GM12892 (cell line): ENCODE measurements around the gene DNAJC5. TPM values are rescaled to one million over a fixed set of nuclear protein-coding genes. Genes with fewer than 3 reads are reported as not detected.
A peak's percentile ranks its signal among the peaks of the same experiment; 100 is the strongest.
"Not testable (repeated sequence)": the region's sequence is repeated elsewhere in the genome, so short reads cannot be mapped to it uniquely, and the experiment has no call there.

Source experiments
- DNase-seq: peaks from one replicate; pipeline ENCODE4 v3.0.0; 2011; ENCODE audit not compliant: insufficient read length
- FAIRE-seq: peaks from 2 replicates; lab custom pipeline; 2011; peaks lifted over from hg19 to GRCh38; lab: Jason Lieb, UNC
- POLR2A ChIP-seq: IDR thresholded peaks from 2 replicates; pipeline ENCODE4 v1.6.1; 2011; ENCODE audit warnings: low read depth, low read length, control low read depth
- POLR2AphosphoS5 ChIP-seq: IDR thresholded peaks from 2 replicates; pipeline ENCODE4 v1.6.1; 2011; ENCODE audit warnings: low read depth, low read length, control low read depth
- TAF1 ChIP-seq: IDR thresholded peaks from 2 replicates; pipeline ENCODE4 v1.6.1; 2011; ENCODE audit warnings: low read depth, mild to moderate bottlenecking, control low read depth, low read length, borderline replicate concordance
- polyA plus RNA-seq: library from polyadenylated mRNA; unstranded; fragments of >200 nt; gene quantifications from one replicate; pipeline ENCODE4 v1.2.1, GENCODE V29; 2012; ENCODE audit warnings: missing spikeins, inconsistent platforms; ENCODE audit not compliant: missing spikeins

Gene DNAJC5, protein sequence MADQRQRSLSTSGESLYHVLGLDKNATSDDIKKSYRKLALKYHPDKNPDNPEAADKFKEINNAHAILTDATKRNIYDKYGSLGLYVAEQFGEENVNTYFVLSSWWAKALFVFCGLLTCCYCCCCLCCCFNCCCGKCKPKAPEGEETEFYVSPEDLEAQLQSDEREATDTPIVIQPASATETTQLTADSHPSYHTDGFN
- polyA plus RNA-seq: 13.7 TPM

DNA sequence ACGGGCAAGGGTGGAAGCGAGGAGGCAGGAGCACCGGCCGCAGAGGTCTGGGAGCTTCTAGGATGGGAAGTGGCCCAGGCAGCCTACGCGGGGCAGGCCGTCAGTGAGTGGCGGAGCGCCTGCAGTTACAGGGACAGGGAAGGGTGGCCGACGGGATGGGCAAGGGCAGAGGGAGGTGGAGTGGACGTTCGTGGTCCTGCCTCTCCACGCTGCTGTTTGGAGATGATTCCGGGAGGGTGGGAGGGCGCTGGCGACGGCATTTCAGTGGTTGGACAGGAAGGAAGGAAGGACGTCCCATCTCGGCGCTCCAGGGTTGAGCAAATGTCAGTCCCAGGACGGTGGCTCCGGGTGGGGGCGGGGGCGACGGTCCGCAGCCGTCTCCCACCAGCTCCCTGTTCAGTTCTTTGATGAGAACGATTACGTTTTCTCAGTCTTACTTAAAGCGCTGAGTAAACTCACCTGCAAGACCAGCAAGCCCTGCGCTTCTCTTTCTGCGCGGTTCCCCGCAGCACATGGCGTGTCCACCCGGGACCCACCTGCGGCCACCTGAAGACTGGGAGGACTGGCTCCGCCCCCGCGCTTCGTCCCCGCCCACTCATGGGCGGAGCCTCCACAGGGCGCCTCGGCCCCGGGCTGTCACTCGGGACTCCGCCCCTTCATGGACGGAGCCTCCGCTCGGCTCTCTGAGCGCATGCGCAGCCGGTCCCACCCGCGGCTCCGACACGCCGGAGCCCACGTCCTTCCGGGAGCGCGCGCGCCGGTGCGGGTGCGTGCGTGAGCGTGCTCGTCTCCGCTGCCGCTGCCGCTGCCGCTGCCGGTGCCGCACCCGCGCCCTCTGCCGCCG lies at the start of gene DNAJC5:
DNAJC5 (plus strand) TSS at position 769 of the 844 bp plus-strand sequence. CDS start 33,220 bp downstream, outside the sequence.
- DNase-seq: peak; percentile 100
- TF ChIP-seq POLR2A (no peak), POLR2AphosphoS5 (no peak), TAF1 (no peak)
- FAIRE-seq: peak; percentile 89

DNA sequence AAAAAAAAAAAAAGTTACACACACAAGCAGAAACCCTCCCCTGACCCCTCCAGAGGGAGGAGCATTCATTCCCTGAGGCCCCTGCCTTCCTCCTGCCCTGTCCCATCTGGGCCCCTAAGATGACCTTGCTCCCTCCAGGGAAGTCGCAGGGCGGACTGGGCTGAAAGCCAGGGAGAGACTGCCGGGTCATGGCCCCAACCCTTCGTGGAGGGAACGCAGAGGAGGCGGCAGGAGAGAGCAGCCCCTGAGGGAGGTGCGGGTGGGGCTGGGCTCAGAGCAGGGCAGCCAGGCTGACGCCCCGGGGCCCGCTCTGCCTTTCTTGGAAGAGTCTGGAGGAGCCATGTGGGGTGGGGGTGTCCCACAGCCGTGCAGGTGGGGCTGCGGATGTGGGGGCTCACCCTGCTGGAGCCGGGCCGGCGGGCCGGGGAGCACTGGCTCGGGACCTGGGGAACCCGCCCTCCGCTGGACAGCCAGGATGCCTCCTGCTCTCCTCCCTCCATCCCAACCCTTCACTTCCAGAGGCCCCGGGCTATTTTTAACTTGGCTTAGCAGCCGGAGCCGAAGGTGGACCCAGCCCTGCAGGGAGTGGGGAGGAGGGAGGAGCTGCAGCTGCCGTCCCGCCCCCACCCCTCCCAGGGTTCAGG lies 48.7 kb upstream of the DNAJC5 start:
- no peak for FAIRE-seq
- DNase-seq: no peak
- TF ChIP-seq POLR2AphosphoS5: no peak
- TF ChIP-seq POLR2A: no peak
- TF ChIP-seq TAF1: no peak

DNA sequence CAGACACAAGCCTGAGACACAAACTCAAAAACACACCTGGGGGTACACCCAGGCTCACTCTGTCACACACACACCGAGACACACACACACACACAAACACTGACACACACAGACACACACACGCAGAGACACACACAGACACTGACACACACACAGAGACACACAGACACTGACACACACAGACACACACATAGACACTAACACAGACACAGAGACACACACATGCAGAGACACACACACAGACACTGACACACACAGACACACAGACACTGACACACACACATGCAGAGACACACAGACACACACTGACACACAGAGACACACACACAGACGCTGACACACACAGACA lies 48.1 kb upstream of the DNAJC5 start:
- no peak for FAIRE-seq
- no peak for DNase-seq
- no peak for TF ChIP-seq POLR2A
- no peak for TF ChIP-seq TAF1
- no peak for TF ChIP-seq POLR2AphosphoS5

DNA sequence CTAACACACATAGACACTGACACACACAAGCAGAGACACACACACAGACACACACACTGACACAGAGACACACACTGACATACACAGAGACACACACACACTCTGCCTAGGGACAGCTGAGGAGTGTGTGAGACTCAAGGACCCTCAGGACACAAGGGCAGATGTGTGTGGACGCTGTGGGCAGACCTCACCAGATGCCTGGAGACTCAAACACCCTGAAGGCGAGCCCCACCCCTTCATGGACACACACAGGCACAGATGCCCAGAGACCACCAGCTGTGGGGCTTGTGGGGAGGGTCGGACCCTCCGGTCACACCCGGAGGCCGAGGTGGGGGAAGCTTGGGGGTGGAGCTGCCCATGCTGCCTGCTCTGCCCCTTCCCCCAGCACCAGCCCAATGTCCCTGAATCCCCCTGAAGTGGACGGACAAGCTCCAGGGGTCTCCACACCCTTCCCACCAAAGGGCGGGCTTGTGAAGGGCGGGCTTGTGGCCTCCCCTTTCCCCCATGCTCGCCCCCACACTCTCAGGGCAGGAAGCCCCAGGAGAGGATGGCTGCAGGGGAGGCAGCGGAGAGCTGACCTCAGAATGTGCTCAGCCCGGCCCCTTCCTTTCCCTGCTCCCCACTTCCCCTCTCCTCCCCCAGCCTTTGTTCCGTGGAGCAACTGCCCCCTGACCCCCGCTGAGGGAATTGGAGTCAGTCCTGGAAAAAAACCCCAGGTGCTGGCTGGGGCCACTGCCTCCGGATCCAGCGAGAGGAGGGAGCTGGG lies 47.5 kb upstream of the DNAJC5 start:
- DNase-seq (no peak), FAIRE-seq (no peak)
- TF ChIP-seq POLR2A (no peak), POLR2AphosphoS5 (no peak), TAF1 (no peak)

DNA sequence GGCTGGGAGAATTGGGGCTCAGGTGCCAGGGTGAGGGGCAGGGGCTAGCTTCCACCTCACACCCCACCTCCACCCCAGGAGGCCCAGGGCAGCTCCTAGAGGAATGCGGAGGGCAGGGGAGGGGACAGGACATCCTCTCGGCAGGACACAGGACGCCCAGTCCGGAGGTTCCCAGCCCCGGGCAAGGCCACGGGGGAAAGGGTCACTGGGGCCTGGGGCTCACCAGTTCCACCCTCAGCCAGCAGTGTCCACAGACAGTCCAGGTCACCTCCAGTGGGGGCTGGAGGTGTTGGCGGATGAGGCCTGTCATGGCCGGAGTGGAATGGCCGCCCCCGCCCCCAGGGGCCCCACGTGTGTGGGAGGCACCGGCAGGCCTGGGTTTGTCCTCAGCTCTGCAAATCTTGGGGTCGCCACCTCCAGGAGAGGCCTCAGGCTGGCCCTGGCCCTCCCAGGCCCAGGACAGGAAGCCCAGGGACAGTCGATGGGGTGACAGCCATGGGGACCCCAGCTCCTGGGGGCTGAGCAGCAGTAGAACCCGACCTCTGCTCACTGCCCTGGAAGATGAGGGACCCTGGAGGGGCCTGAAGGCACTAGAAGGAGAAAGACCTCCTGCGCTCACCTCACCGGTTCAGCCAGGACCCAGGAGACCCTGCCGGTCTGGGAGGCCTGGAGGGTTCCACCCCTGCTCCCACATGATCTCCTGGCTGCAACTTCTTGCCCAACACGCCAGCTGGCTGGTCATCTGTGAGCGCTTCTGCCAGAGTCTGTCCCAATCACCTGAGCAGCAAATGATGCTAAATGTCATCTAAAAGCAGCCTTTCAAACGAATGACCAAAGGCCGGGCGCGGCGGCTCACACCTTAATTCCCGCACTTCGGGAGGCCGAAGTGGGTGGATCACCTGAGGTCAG lies 46.7 kb upstream of the DNAJC5 start:
- DNase-seq (no peak), FAIRE-seq (no peak)
- TF ChIP-seq POLR2A: no peak

DNA sequence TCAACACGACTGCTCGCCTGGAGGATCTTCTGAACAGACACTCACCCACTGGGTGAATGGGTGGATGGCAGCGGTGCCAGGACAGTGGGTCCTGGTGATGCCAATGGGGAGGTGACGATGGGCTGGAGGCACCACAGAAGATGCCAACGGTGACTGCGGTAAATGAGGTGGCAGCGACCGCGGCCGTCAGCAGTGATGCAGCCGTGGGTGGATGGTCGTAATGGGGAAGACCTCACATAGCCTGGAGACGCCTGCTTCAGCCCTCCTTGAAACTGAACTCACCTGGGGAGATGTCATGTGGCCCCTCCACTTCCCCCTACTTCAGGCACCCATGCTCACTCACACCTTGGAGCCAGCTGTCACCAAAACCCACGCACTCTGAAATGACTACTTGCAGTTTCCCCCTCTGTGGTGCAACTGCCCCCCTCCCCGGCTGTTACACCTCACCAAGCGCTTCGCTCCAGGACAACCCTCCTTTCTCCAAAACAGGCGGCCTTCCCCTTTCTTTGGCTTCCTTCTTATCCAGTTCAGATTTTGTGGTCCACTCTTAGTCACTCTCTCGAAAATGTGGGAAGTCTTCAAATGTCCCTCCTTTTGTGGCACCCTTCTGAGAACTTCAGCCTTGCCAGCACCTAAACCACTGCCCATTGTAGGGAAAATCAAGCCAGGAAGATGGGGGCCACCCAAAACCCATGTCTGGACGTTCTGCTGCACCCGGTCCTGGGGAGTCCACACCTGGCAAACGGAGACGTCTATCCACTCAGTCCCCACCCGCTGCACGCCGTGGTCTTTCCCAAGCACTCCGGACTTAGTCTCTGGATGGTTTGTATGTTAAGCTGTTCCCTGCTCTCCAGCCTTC lies 44.0 kb upstream of the DNAJC5 start:
- FAIRE-seq (peak; percentile 81), DNase-seq (peak; percentile 96)
- TF ChIP-seq POLR2AphosphoS5 (peak; percentile 56; the same call in 1 of the 2 replicates), POLR2A (no peak)

DNA sequence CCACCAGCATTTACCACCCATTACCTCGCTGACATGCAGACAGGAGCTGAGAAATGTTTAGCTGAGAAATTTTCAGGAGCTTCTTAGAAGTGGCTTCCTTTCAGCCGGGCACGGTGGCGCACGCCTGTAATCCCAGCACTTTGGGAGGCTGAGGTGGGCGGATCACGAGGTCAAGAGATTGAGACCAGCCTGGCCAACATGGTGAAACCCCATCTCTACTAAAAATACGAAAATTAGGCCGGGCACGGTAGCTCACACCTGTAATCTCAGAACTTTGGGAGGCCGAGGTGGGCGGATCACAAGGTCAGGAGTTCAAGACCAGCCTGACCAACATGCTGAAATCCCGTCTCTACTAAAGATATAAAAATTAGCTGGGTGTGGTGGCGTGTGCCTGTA lies 43.4 kb upstream of the DNAJC5 start:
- DNase-seq, FAIRE-seq: not testable (repeated sequence)

DNA sequence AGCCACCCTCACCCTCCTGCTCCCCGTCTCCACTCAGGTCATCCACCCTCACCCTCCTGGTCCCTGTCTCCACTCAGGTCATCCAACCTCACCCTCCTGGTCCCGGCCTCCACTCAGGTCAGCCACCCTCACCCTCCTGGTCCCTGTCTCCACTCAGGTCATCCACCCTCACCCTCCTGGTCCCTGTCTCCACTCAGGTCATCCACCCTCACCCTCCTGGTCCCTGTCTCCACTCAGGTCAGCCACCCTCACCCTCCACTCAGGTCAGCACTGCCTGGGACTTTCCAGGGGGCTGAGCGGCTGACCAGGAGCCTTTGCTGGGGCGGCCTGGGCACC lies 41.2 kb upstream of the DNAJC5 start:
- DNase-seq: not testable (repeated sequence)
- peak; percentile 36 for FAIRE-seq

DNA sequence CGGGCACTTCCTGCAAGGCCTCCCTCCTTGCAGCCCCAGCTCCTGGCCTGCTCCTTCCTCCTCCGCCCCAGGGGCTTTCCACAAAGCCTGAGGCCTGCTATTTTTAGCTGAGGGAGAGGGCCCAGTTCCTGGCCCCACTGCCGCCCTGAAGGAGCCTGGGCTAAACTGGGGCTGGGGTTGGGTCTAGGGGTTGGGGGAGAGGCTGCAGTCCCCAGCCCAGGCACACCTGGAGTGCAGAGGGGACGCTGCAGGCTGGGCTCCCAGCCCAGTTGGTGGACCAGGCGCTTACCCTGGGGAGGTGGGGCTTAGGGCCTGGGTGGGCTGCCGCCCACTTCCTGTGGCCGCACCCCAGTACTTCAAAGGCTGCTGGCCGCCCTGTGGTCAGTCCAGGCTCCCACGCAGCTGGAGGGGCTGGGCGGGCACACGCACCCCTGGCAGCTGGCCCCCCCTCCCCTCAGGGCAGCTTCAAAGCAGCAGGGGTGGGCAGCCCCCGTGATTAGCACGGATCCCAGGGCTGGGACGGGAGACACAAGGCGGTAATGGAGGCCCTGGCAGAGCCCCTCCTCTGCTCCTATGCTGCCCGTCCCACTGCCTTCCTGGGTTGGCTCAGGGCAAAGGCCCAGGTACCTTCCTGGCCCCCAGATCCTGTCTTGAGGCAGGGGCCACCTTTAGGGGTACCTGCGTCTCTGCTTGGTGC lies 40.7 kb upstream of the DNAJC5 start:
- DNase-seq (no peak), FAIRE-seq (peak; percentile 5)
- no peak; the same call in 1 of the 2 replicates for TF ChIP-seq POLR2A
- TF ChIP-seq TAF1: no peak
- TF ChIP-seq POLR2AphosphoS5: no peak
